K562 (cell line): ENCODE data around the gene SYNGR4. TPM values are rescaled to one million over a fixed set of nuclear protein-coding genes. Genes with fewer than 3 reads are reported as not detected.

Experiments used
- ATF1 ChIP-seq, 2 experiments: fragments of 450-650 bp in 1 of 2; IDR thresholded peaks; 2 replicates each; pipeline ENCODE4 v1.6.1; 2016; ENCODE audit warnings: missing compliant biosample characterization in 1 of 2, missing genetic modification characterization in 1 of 2
- ATF7 ChIP-seq: fragments of 450-650 bp; IDR thresholded peaks from 2 replicates; pipeline ENCODE4 v1.7.1; 2014; ENCODE audit warnings: mild to moderate bottlenecking, moderate library complexity
- ELF1 ChIP-seq: fragments of 200-800 bp; sonication (Bioruptor generic); IDR thresholded peaks from 2 replicates; pipeline ENCODE4 v1.6.1; 2016; ENCODE audit warnings: missing genetic modification characterization, missing compliant biosample characterization
- ELF4 ChIP-seq: fragments of 450-650 bp; formaldehyde crosslinking; IDR thresholded peaks from 2 replicates; pipeline ENCODE4 v1.4.0; 2022; ENCODE audit warnings: missing genetic modification characterization
- GABPA ChIP-seq: fragments of 200-800 bp; sonication (Bioruptor generic); conservative IDR thresholded peaks from 2 replicates; pipeline ENCODE4 v1.6.1; 2016; ENCODE audit warnings: low read depth, missing genetic modification characterization, missing compliant biosample characterization
- HCFC1 ChIP-seq: IDR thresholded peaks from 2 replicates; pipeline ENCODE4 v1.6.1; 2012; ENCODE audit warnings: low read depth, low read length, improper control_type of control experiment
- HMG20B ChIP-seq: fragments of 250-450 bp; sonication (Bioruptor Pico); IDR thresholded peaks from 2 replicates; pipeline ENCODE4 v1.5.0; 2021; ENCODE audit warnings: mild to moderate bottlenecking
- IFI16 ChIP-seq: fragments of 250-450 bp; sonication (Bioruptor Pico); IDR thresholded peaks from 2 replicates; pipeline ENCODE4 v2.1.2; 2022; ENCODE audit warnings: mild to moderate bottlenecking, inconsistent platforms
- KLF13 ChIP-seq: fragments of 450-650 bp; IDR thresholded peaks from 2 replicates; pipeline ENCODE4 v1.6.1; 2016; ENCODE audit warnings: missing genetic modification characterization, low read depth, mild to moderate bottlenecking, missing compliant biosample characterization, moderate library complexity, borderline replicate concordance
- MLLT1 ChIP-seq, 2 experiments: fragments of 450-650 bp; IDR thresholded peaks; 2 replicates each; pipeline ENCODE4 v1.6.1; 2016
- NONO ChIP-seq, 2 experiments: fragments of 200-400 bp in 1 of 2; fragments of 450-650 bp in 1 of 2; formaldehyde crosslinking in 1 of 2; IDR thresholded peaks; 2 replicates each; pipeline ENCODE4 v1.6.1; 2017; ENCODE audit warnings: low read depth in 2 of 2, mild to moderate bottlenecking in 2 of 2, moderate library complexity in 2 of 2, low read length in 1 of 2
- NR2C2 ChIP-seq, 2 experiments: fragments of 200-800 bp in 1 of 2; sonication (Bioruptor generic) in 1 of 2; sonication (generic) in 1 of 2; formaldehyde crosslinking in 1 of 2; IDR thresholded peaks; 2 replicates each; pipeline versions ENCODE4 v1.6.1 to v1.8.0; 2016 to 2022; ENCODE audit warnings: mild to moderate bottlenecking in 1 of 2, missing compliant biosample characterization in 1 of 2, missing genetic modification characterization in 1 of 2, missing genetic modification reagents in 1 of 2
- POLR2B ChIP-seq: fragments of 450-650 bp; IDR thresholded peaks from 2 replicates; pipeline ENCODE4 v1.6.1; 2018; ENCODE audit warnings: low read depth; ENCODE audit not compliant: partially characterized antibody
- SIN3A ChIP-seq, 2 experiments: fragments of 150-350 bp in 1 of 2; IDR thresholded peaks; 2 replicates each; pipeline ENCODE4 v1.6.1; 2011 to 2016; ENCODE audit warnings: borderline replicate concordance in 2 of 2, low read depth in 2 of 2, low read length in 2 of 2, mild to moderate bottlenecking in 2 of 2, moderate library complexity in 2 of 2; ENCODE audit not compliant: control insufficient read depth in 1 of 2
- SLC30A9 ChIP-seq: fragments of 250-450 bp; sonication (Bioruptor Pico); IDR thresholded peaks from 2 replicates; pipeline ENCODE4 v1.8.0; 2022; ENCODE audit warnings: mild to moderate bottlenecking, moderate library complexity
- TEAD4 ChIP-seq, 2 experiments: sonication (generic) in 1 of 2; formaldehyde crosslinking in 1 of 2; IDR thresholded peaks; 2 replicates each; pipeline versions ENCODE4 v1.6.1 to v1.8.0; 2012 to 2022; ENCODE audit warnings: borderline replicate concordance in 1 of 2, inconsistent platforms in 1 of 2, low read length in 1 of 2, mild to moderate bottlenecking in 1 of 2, missing genetic modification reagents in 1 of 2
- polyA plus RNA-seq, 8 experiments: library from polyadenylated mRNA; depleted of rRNA in 4 of 8; stranded (reverse) in 5 of 8; unstranded in 3 of 8; fragments of >200 nt; fragmentation: Nextera tagmentation in 2 of 8; fragmentation: Illumina TruSeq in 1 of 8; extraction: Ambion mirVana in 2 of 8; extraction: Trizol in 1 of 8; gene quantifications; 2 replicates each; pipeline versions ENCODE4 v1.2.1 to v1.2.3, GENCODE V29; 2011 to 2014; ENCODE audit warnings: inconsistent platforms in 1 of 8, missing spikeins in 1 of 8
- total RNA-seq, 7 experiments: library from RNA; depleted of rRNA in 6 of 7; stranded (reverse); fragments of >200 nt in 6 of 7; fragmentation: Illumina TruSeq in 2 of 7; extraction: Trizol in 2 of 7; gene quantifications; 2 replicates each; pipeline versions ENCODE4 v1.2.1 to v1.2.3, GENCODE V29; 2011 to 2021; ENCODE audit warnings: low replicate concordance in 1 of 7
- TF ChIP-seq, protein P1 (sequence below): fragments of 450-650 bp; IDR thresholded peaks from 2 replicates; pipeline ENCODE4 v1.6.1; 2016
- TF ChIP-seq, protein P2 (sequence below): fragments of 450-650 bp; IDR thresholded peaks from 2 replicates; pipeline ENCODE4 v1.6.1; 2014; ENCODE audit warnings: low read depth, mild to moderate bottlenecking, moderate library complexity, borderline replicate concordance
- TF ChIP-seq, protein P3 (sequence below), 2 experiments: fragments of 450-650 bp; IDR thresholded peaks; 2 replicates each; pipeline ENCODE4 v1.6.1; 2018; ENCODE audit warnings: mild to moderate bottlenecking in 2 of 2, low read depth in 1 of 2; ENCODE audit not compliant: partially characterized antibody in 2 of 2

Gene SYNGR4
- total and polyA plus RNA-seq, 9 of the 15 experiments (the other 6 are each of a cell fraction or from before 2014, with no cell fraction given) = 0.07 to 0.14 TPM; not detected in 7

DNA sequence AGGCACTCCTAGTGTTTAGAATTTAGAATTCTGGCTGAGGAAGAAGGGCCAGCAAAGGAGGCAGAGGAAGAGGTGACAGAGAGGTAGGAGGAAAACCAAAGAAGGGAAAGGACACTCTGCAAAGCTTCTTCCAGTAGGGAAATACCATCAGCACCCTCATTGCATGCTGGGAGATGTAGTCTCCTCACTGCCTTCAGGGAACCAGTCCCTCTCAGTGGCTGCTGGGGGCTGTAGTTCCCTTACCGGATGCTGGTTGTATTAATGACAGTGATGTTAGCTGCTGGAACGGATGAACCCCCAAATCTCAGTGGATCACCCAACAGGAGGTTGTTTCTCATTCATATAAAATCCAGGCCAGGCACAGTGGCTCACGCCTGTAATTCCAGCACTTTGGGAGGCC lies 39.4 kb downstream of the SYNGR4 start (continued):
- TF ChIP-seq ATF1 (CRISPR knock-in tag; IDR thresholded peaks at IDR 0.05) = no peak
- 0 out of 2 replicates have a peak, but pooled peaks have one; percentile 26 for TF ChIP-seq ATF1 (tag; IDR thresholded peaks at IDR 0.05)
- no peak for TF ChIP-seq NR2C2 (CRISPR knock-in tag; IDR thresholded peaks at IDR 0.05)
- 0 out of 2 replicates have a peak, but pooled peaks have one; percentile 26 for TF ChIP-seq NR2C2 (tag; IDR thresholded peaks at IDR 0.05)
- TF ChIP-seq, protein P1, sequence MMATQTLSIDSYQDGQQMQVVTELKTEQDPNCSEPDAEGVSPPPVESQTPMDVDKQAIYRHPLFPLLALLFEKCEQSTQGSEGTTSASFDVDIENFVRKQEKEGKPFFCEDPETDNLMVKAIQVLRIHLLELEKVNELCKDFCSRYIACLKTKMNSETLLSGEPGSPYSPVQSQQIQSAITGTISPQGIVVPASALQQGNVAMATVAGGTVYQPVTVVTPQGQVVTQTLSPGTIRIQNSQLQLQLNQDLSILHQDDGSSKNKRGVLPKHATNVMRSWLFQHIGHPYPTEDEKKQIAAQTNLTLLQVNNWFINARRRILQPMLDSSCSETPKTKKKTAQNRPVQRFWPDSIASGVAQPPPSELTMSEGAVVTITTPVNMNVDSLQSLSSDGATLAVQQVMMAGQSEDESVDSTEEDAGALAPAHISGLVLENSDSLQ = peak; percentile 6; the same call in 1 of the 2 replicates
- TF ChIP-seq POLR2B = peak; percentile 13
- TF ChIP-seq KLF13 = no peak
- TF ChIP-seq IFI16 = no peak
- TF ChIP-seq HCFC1 = peak; percentile 96
- TF ChIP-seq SIN3A (IDR thresholded peaks at IDR 0.05; ENCODE audit: borderline replicate concordance in 2 of 2, control insufficient read depth in 1 of 2, low read depth in 2 of 2, low read length in 2 of 2) = no peak
- TF ChIP-seq ELF4 (CRISPR knock-in tag) = no peak
- no peak for TF ChIP-seq HMG20B (CRISPR knock-in tag)
- TF ChIP-seq ATF7 = peak; percentile 38; the same call in 1 of the 2 replicates
- no peak for TF ChIP-seq MLLT1 (IDR thresholded peaks at IDR 0.05)
- TF ChIP-seq NONO (IDR thresholded peaks at IDR 0.05; ENCODE audit: low read depth in 2 of 2, low read length in 1 of 2) = no peak
- peak; percentile 45 for TF ChIP-seq GABPA (tag)
- TF ChIP-seq TEAD4 (IDR thresholded peaks at IDR 0.05; ENCODE audit: low read length) = 0 out of 2 replicates have a peak, but pooled peaks have one; percentile 14
- no peak for TF ChIP-seq TEAD4 (CRISPR knock-in tag; IDR thresholded peaks at IDR 0.05; ENCODE audit: borderline replicate concordance)
- TF ChIP-seq, protein P2, sequence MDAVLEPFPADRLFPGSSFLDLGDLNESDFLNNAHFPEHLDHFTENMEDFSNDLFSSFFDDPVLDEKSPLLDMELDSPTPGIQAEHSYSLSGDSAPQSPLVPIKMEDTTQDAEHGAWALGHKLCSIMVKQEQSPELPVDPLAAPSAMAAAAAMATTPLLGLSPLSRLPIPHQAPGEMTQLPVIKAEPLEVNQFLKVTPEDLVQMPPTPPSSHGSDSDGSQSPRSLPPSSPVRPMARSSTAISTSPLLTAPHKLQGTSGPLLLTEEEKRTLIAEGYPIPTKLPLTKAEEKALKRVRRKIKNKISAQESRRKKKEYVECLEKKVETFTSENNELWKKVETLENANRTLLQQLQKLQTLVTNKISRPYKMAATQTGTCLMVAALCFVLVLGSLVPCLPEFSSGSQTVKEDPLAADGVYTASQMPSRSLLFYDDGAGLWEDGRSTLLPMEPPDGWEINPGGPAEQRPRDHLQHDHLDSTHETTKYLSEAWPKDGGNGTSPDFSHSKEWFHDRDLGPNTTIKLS = peak; percentile 67; the same call in 1 of the 2 replicates
- no peak for TF ChIP-seq SLC30A9 (CRISPR knock-in tag)
- 0 out of 2 replicates have a peak, but pooled peaks have one; percentile 33 for TF ChIP-seq ELF1 (tag)
- TF ChIP-seq, protein P3, sequence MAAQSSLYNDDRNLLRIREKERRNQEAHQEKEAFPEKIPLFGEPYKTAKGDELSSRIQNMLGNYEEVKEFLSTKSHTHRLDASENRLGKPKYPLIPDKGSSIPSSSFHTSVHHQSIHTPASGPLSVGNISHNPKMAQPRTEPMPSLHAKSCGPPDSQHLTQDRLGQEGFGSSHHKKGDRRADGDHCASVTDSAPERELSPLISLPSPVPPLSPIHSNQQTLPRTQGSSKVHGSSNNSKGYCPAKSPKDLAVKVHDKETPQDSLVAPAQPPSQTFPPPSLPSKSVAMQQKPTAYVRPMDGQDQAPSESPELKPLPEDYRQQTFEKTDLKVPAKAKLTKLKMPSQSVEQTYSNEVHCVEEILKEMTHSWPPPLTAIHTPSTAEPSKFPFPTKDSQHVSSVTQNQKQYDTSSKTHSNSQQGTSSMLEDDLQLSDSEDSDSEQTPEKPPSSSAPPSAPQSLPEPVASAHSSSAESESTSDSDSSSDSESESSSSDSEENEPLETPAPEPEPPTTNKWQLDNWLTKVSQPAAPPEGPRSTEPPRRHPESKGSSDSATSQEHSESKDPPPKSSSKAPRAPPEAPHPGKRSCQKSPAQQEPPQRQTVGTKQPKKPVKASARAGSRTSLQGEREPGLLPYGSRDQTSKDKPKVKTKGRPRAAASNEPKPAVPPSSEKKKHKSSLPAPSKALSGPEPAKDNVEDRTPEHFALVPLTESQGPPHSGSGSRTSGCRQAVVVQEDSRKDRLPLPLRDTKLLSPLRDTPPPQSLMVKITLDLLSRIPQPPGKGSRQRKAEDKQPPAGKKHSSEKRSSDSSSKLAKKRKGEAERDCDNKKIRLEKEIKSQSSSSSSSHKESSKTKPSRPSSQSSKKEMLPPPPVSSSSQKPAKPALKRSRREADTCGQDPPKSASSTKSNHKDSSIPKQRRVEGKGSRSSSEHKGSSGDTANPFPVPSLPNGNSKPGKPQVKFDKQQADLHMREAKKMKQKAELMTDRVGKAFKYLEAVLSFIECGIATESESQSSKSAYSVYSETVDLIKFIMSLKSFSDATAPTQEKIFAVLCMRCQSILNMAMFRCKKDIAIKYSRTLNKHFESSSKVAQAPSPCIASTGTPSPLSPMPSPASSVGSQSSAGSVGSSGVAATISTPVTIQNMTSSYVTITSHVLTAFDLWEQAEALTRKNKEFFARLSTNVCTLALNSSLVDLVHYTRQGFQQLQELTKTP (IDR thresholded peaks at IDR 0.05; ENCODE audit: low read depth in 1 of 2, partially characterized antibody in 2 of 2) = peak in 1 of 2 experiments; percentile 95
